Activated CD4-positive, alpha-beta T cell treated with anti-CD3 and anti-CD28 coated beads for 24 hours (primary cell): ENCODE data around the gene FRMPD1.
"Not testable (repeated sequence)": the region's sequence is repeated elsewhere in the genome, so short reads cannot be mapped to it uniquely, and the experiment has no call there.

Source experiments
- DNase-seq, 2 donors: peaks; one replicate each; pipeline ENCODE4 v3.0.0-alpha.2; 2020; ENCODE audit warnings: low read depth in 2 of 2

Gene FRMPD1

DNA sequence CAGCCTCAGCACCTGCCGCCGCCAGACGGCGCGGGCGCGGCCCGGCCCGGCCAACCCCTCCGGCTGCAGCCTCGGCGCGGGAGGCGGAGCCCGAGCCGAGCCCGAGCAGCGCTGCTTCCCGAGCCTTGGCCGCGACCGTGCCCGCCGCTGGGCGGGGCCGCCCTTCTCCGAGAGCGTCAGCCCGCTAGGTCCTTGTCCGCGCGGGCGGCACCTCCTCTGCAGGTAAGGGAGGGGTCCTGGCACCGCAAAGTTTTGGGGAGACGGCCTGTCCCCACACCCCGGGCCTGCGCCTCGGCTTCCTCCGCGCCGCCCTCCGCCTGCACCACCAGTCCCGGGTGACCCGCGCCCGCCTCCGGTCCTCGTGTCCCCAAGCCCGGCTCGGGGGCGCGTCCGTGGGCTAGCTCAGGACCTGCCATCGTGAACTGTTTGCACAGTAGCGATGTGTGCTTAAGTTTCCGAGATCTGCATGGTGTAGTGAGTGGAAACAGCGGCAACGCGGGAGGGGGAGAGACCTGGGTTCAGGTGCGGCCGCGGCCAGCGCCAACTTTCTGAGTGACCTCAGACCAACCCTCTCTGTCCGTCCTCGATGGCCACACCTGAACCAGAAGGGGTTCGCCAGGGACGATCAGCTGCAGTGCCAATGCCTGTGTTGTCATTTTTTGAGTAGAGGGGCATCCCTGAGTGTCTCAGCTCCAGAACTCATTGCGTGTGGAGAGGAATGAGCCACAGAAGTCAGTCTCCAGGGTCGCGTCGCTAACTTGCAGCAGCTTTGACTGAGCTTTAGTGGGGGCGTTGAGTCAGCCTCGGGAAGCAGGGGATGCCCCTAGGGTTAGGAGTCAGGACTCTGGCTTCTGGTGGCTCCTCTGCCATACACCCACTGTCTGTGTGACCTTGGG lies at the start of gene FRMPD1:
Gene FRMPD1 (plus strand): TSS at position 82 of the 896 bp plus-strand sequence. CDS start 41,688 bp downstream, outside the sequence.
- DNase-seq = peak; percentile 15 to 43

- not testable (repeated sequence) for DNase-seq
Measured at GRCh38 chr9:37602061-37602460, 48.7 kb upstream of the FRMPD1 start.

GRCh38 chr9:37602817-37603216 lies 47.9 kb upstream of the FRMPD1 start:
- DNase-seq = no peak

DNA sequence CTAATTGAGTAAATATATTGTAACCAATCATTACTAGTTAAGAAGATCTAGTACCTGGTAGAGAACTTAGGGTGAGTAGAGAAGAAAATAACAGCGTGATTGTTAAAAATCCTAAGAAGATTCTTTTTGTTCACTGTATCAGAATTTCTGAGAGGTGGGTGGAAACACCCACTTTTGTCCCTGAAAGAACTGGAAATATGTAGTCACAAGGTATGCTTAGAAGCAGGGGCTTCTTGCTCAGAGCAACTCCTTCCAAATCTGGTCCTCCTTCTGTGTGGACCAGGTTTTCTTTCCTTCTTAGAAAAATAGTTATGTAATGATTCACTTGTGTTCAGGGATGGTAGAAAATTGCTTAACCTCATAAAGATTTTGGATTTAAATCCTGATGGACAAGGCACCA lies 46.5 kb upstream of the FRMPD1 start:
- DNase-seq = no peak

GRCh38 chr9:37608250-37608649 lies 42.5 kb upstream of the FRMPD1 start:
- DNase-seq = no peak

DNA sequence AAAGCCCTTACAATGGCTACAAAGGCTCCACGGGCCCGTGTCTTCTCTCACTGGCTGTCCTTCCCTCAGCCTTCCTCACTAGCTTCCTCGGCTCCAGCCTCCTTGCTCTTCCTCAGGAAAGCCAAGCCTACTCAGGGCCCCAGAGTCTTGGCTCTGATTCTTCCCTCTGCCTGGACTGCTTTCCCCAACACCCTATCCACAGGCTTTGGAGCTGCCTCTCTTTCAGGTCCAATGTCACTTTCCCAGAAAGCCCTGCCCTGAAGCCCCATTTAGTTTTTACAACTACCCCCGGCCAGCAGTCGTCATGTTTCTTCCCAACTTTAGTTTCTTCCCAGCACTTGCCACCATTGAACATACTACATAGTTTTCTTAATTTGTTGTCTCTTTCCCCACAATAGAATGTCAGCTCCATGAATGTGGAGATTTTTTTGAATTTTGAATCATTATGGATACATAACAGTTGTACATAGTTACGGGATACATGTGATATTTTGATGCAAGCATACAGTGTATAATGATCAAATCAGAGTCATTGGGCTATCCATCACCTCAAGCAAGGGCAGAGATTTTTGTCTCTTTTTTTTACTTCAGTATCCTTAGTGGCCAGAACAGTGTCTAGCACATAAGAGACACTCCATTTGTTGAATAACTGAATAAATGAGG lies 40.9 kb upstream of the FRMPD1 start:
- no peak for DNase-seq

DNA sequence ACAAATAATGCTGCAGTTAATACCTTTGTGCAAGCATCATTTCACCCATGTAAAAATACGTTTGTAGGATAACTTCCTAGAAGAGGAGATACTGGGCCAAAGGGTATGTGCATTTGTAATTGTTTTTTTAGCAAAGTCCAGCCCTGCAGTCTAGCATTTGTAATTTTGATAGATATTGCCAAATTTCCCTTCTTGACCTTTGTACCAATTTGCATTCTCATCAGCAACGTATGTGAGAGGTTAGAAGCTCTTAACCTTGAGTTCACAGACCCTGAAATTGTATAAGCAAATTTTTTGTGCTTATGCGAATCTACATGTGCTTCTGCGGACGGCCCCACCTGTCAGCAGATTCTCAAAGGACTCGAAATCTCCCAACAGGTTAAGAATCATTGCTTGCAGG lies 39.7 kb upstream of the FRMPD1 start:
- no peak for DNase-seq

DNA sequence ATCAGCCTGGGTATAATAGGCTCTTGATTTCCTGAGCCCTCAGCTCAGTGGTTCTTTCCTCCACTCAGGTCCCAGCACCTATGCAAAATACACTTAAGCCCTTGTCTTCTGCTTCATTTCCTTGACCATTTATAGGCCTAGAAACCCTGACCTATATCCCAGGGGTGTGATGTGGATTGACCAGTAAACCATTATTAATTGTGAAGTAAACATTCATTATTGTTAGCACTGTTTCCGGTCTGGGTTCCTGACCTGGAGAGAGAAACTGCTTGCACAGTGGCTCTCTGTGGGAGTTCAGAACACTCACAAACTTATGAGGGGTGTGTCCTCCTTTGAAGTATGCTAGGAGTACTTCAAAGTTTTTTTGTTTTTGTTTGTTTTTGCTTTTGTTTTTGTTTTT lies 38.8 kb upstream of the FRMPD1 start:
- no peak for DNase-seq

DNA sequence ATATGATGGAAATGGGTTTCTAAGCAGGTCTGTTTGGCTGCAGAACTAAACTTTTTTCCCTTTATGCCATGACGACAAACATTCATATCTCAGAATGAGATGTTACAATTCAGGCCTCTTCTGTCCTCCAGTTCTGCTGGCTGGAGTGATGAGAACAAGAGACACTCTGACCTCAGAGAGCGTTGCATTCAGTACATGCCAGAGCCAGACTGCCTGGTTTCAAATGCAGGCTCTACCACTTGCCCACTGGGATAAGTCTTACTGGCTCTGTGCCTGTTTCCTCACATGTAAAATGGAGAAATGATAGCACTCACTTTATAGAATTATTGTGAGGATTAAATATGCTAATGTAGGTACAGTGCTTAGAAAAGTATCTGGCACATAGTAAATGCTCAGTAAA lies 33.6 kb upstream of the FRMPD1 start:
- DNase-seq = no peak

GRCh38 chr9:37617832-37618231 lies 32.9 kb upstream of the FRMPD1 start:
- no peak for DNase-seq

- DNase-seq = no peak
Measured at GRCh38 chr9:37618817-37619216, 31.9 kb upstream of the FRMPD1 start.

GRCh38 chr9:37619806-37620205 lies 30.9 kb upstream of the FRMPD1 start:
- DNase-seq = no peak

GRCh38 chr9:37620396-37620795 lies 30.4 kb upstream of the FRMPD1 start:
- DNase-seq = no peak

DNA sequence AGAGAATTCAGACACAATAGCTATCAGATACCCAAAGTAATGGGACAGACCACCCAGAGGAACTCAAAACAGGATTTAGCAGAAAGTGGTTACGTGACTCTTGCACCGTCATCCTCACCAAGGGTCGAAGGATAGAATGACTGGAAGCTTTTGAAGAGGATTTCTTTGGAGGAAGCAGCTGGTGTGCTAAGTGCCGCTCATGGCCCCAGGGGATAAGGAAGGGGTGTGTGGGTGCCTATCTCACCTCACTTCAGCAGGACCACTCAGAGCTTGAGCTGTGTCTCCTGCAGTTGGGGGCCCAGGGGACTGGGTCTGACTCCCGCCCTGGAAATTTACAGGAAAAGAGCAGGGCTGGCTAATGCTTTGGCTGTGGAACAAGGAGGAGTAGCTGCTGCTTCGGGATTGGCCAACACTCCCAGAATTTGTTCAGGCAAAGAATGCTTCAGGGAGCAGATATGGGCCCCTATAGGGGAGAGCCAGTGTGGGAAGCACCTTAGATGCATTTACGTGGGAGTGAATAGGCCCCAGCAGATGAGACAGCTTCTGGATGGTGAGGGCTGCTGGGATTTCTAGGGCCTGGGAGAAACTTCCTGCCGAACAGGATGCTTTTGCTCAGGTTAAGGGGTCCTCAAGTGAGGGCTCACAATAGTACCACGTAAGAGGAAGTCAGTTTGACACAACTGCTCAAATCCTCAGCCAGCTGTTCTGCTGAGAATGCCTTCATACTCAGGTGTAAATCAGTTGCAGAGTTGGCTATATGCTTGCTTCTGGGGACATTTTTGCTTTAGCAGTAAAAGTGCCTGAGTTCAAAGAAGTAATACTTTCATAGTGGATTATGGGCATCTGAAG lies 29.3 kb upstream of the FRMPD1 start:
- no peak for DNase-seq

DNA sequence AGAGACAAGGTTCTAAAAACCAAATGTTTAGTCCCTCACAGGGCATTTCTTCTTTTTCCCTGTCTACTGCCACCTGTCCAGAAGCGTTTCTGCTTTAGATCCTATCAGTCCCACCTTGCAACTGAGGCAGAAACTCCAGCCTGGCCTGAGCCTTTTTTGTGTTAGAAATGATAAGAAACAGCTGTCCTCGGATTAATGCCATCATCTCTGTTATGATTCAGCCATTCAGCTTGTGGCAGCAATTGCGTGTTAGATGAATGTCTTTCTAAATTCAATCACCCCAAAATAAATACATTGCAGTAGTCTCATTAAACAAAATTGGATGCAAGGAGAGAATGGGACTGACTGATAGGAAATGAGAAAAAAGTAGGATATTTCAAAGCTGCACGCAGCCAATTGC lies 28.3 kb upstream of the FRMPD1 start:
- DNase-seq = no peak

DNA sequence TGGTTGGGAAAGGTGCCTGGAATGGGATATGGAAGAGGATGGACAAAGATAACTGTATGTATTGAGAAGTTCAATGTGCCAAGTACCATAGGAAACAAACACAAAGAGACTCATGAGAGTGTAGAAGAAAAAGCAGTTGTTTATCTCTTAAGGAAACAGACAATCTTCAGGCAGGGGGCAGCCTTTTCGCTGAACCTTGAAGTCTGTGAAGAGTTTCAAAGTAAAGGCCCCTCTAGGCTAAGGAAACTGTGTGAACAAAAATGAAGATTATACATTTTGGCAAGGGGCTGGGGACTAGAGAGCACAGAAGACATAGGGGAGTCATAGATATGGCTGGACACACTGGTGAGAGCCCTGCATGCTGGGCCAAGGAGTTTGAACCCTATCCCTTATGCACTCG lies 27.5 kb upstream of the FRMPD1 start:
- DNase-seq = no peak

DNA sequence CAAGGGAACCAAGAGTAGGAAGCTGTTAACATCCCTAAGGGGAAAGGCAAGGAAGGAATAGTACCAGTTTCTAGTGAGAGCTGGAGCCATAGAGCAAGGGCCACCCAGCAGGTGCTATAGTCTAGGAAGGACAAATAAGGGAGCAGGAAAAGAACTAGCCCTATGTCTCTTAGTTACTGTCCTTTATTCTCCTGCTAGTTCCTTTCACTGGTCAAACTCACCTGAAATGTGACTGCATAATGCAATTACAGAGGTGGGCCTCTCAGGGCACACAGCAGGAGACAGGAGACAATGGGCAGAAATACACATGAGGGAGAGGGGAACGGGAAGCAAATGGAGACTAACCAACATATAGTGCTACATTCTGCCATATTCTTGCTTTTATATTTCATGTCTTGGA lies 26.7 kb upstream of the FRMPD1 start:
- DNase-seq = no peak

DNA sequence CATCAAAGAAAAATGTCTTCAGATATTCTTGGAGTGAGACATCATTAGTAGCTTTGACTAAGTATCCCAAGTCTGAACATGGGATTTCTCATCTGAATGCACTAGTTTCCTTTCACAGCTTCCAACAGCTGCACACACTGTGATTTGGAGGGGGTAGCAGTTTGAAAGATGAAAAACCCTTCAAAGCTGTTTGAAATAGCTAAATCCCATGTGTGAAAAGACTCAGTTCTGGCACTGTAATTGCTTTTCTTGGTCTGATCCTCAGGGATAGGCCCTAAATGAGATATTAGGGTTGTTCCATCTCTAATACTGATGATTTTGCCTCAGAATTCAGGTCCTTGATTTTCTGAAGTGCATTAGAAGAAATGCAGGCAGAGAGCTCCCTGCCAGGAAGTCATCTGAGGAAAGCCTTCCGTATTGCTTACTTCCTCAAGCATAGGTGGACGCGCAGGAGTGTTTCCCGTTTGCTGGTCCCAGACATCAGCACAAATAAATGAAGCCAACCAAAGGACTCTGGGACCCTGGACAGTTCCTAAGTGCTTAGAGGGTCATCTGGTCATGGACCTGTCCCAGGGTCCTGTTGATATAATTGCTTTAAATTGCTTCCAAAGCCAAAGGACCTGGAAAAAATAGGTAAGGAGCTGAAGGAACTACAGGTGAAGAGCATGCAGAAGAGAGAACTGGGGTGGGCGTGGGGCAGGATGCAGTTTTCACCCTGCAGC lies 25.6 kb upstream of the FRMPD1 start:
- no peak for DNase-seq

DNA sequence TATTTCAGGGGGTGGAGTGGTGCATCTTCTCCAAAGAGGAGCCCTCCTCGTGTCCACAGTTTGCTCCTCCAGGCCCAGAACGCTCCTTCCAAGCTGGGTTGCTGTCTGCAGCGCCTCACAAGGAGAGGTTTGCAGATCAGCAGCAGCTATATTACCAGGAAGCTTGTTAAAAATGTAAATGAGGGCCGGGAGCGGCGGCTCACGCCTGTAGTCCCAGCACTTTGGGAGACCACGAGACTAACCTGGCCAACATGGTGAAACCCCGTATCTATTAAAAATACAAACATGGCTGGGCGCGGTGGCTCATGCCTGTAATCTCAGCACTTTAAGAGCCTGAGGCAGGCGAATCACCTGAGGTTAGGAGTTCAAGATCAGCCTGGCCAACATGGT lies 25.0 kb upstream of the FRMPD1 start:
- no peak for DNase-seq

- DNase-seq = no peak
Measured at GRCh38 chr9:37626708-37627292, 24.0 kb upstream of the FRMPD1 start.

DNA sequence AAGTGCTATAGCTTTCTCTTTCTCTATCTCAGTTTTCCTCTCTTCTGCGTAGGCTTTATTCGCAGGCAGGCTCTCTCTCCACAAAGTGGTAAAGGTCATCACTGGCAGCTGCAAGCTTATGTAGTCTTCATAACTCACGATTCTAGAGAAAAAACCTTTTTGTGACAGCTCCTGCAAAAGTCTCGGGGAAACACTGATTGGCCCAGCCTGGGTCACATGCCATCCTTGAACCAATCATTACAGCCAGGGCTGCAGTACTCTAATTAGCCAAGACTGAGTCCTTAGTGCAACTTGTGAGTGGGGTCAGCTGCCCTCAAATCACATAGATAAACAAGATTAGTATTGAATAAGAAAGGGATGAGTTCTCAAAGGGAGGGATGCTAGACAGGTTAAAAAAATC lies 18.3 kb upstream of the FRMPD1 start:
- DNase-seq = no peak
